IPS-18c (cell line): ENCODE data around the gene TAB2.

Experiments
- H3K4me3 ChIP-seq: 2 replicates; pipeline ENCODE4 v1.7.0; 2013; ENCODE audit warnings: low read depth, mild to moderate bottlenecking, low read length, moderate library complexity; ENCODE audit not compliant: insufficient read depth
- H3K9me3 ChIP-seq: one replicate; pipeline ENCODE4 v1.6.1; 2013; ENCODE audit warnings: mild to moderate bottlenecking, low read length, moderate library complexity; ENCODE audit not compliant: control insufficient read depth, insufficient read depth

Gene TAB2, protein sequence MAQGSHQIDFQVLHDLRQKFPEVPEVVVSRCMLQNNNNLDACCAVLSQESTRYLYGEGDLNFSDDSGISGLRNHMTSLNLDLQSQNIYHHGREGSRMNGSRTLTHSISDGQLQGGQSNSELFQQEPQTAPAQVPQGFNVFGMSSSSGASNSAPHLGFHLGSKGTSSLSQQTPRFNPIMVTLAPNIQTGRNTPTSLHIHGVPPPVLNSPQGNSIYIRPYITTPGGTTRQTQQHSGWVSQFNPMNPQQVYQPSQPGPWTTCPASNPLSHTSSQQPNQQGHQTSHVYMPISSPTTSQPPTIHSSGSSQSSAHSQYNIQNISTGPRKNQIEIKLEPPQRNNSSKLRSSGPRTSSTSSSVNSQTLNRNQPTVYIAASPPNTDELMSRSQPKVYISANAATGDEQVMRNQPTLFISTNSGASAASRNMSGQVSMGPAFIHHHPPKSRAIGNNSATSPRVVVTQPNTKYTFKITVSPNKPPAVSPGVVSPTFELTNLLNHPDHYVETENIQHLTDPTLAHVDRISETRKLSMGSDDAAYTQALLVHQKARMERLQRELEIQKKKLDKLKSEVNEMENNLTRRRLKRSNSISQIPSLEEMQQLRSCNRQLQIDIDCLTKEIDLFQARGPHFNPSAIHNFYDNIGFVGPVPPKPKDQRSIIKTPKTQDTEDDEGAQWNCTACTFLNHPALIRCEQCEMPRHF

DNA sequence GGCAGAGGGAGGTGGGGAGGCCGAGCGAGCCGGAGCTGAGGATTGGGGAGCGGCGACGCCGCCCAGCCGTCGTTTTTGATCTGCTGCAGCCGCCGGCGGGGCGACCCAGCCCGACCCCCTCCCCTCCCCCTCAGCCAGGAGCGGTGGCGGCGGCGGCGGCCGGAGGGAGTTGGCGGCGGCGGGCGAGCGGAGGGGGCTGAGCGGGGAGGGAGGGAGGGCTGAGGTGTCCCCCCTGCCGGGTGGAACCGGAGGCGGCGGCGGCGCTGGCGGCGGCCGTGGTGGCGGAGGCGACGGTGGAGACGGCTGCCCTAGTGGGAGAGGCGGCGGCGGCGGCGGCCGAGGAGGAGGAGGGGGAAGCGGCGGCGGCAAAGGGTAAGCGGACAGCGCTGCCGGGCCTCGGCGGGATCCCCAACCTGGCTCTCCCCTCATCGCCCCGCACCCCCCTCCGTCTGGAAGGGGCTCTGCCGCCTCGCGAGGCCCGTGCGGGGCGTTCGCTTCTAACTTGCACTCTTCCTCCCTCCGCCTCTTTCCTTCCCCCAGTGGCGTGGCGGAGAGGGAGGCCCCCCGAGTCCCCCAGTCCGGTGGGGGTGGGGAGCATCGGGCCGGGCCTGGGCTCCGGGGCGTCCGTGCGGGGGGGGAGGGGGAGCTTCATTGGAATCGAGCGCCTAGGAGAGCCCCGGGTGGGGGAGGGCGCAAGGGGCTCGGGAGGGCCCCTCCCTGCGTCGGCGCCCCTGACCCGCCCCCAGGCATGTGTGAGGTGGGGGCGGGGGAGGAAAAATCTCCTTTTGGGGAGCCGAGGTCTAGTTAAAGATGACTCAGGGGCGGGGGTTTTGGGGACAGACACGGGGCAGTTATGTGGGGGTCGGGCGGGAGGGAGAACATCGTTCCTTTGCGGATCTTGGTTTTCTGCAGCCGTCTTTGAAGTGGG, at the start of gene TAB2:
TAB2 (plus strand) TSS at position 69 of the 928 bp plus-strand sequence. CDS start 52,286 bp downstream, outside the sequence.
- no peaks in the 10 kb centered on the region for H3K9me3 ChIP-seq

DNA sequence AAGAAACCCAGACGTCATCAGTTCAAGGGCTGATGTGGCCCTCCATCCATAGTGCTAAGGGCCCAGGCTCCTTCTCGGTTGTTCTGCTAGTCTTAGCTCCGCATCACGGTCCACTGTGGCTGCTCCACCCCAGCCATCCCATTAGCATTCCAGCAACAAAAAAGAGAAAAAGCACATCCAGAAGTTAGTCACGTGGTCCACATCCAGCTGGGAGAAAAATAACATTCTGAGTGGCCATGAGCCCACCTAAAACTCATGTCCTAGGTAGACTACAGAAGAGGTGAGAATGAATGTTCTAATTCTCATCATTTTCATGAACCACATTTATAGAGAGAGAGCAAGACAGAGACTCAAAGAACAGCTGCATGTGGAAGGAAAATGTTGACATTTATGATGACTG, 49.4 kb upstream of the TAB2 start:
- H3K4me3 ChIP-seq = no peak overlapping the region
- no peaks in the 10 kb centered on the region for H3K9me3 ChIP-seq

More for the DNA sequence above, at the start of gene TAB2:
- peak within 1 kb of the TSS; percentile 87 for H3K4me3 ChIP-seq

DNA sequence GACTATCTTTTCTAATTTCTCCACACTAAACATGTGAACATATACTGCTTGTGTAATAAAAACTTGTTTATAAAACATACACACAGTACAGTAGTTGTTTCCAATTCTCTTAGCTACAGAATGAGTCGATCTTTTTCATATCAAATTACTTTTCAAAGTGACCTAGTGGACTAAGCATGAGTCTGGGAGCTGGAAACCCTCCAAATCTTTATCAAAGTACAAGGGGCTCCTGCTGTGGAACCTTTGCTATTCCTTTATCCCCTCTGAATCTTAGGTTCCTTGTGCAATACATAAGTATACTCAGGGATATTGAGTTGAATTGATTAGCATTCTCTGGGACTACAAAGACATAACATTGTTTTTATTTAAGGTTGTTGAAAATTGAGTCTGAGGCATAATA, 48.7 kb upstream of the TAB2 start:
- no peak overlapping the region for H3K4me3 ChIP-seq
- H3K9me3 ChIP-seq = no peaks in the 10 kb centered on the region

DNA sequence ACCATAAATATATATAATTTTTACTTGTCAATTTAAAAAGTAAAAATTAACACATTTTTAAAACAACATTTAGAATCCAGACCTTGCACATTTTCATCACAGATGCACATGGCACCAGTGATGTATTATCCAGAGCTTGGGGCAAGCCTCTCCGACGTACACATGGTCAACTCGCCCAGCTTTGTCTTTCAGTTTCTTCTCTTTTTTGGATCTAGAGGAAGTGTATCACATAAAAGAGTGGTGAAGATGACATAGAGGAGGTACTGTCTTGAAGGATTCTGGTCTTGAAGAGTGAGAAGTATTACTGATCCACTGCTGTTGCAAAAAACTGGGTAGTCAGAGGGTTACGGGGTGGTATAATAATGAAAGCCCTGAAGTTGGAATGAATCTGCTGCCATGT, 46.9 kb upstream of the TAB2 start:
- no peaks in the 10 kb centered on the region for H3K9me3 ChIP-seq
- no peak overlapping the region for H3K4me3 ChIP-seq

DNA sequence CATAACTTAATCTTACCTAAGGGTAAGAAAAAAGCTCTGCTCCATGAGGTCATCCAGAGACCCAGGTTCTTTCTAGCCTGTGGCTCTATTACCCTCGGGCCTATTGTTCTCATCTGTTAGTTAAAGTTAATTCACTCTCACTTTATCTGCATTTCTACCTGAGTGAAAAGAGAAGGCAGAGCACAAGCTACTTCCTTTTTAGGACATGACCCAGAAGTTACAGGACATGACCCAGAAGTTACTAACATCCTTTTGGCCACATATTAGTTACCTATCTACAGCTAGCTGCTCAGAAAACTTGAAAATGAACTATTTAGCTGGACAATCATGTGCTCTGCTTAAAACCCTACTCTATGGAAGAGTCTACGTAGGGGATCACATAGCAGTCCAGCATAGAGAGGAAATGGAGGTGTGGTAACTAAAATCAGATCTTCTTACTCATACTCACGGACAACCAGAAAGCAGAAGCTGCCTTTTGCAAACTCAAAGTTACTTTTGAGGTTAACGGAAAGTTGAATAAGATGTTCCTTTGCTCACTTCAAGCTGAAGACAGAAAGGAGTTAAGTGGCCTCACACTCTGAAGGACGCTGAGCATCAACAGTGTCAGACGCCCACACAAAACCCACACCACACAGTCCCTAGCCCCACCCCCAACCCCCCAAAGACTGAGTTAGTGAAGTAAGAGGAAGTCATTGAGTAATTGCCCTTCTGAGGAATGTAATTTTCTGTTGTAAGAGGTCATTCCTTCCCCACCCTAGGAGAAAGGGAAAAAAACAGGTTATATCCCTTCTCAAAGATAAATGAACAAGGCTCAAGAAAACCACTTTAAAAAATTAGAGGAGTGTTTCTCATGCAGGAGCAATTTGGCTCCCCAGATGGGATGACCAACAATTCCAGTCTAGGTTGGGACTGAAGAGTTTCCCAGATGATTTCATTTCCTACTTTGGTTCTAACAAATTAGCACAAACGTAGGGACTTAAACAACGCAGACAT, 45.9 kb upstream of the TAB2 start:
- no peak overlapping the region for H3K4me3 ChIP-seq
- no peaks in the 10 kb centered on the region for H3K9me3 ChIP-seq

DNA sequence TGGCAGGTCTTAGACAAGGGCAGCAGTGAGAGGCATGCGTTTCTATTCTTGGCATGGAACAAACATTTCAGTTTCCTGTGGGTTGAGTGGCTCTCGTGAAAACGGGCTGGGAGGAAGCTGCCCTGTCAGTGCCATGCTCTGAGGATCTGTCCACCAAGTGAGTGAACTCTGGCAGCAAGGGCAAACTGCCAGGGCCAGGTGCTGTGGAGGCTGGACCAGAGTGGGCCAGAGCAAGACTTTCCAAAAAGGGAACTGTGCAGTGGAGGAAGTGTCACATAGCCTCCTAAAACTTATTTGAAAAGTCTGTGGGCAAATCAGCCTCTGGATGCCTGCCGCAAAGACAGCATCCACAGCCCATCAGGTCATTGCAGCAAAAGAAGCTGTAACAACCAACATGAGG, 44.2 kb upstream of the TAB2 start:
- H3K4me3 ChIP-seq = no peak overlapping the region

DNA sequence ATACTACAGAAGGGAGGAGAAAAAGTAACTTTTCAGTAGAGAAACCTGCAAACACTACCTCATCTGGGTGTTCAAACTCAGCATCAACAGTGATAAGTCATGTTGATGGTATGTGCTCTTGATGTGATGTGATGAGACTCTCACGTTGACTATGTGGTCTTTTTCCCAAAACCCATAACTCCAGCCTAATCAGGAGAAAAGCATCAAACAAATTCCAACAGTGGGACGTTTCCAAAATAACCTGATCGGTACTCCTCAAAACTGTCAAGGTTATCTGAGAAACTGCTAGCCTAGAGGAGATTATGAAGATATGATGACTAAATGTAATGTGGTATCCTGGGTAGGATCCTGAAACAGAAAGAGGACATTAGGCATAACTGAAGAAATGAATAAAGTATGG, 41.9 kb upstream of the TAB2 start:
- Histone ChIP-seq H3K4me3 (no peak overlapping the region), H3K9me3 (no peaks in the 10 kb centered on the region)

More for the DNA sequence above, 44.2 kb upstream of the TAB2 start:
- H3K9me3 ChIP-seq = no peaks in the 10 kb centered on the region

DNA sequence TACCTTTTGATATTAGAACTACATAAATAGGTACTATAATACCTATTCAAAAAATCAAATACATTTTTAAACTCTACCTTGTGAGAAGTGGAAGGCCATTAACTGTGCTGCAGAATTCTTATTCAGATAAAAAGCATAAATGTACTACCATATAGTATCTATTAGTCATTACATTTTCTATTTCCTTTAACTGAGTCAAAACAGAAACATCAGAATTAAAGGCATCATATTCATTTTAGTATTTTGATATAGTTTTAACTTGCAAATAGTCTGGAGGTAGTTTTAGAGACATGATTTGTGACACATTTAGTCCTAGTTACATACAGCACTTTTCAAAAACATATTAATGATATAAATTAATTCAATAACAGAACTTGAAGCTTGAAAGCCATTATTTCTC, 39.9 kb upstream of the TAB2 start:
- no peak overlapping the region for H3K4me3 ChIP-seq
- H3K9me3 ChIP-seq = no peaks in the 10 kb centered on the region

DNA sequence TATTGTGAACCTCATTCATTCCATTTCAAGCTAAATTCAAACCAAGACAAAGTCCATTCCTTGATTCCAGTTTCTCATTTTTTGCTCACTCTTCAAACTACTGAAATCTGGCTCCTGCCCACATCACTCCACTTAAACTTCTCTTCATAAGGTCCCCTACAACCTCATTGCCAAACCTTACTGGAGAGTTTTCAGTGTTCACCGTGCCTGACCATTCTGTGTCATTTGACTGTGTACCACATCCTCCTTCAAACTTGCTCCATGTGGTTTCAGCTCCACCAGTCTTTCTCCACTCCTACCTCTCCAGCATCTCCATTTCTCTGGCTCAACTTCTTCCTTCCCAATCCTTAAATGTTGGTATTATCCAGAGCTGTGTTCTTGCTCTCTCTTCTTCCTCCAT, 38.5 kb upstream of the TAB2 start:
- Histone ChIP-seq H3K4me3 (no peak overlapping the region), H3K9me3 (no peaks in the 10 kb centered on the region)

DNA sequence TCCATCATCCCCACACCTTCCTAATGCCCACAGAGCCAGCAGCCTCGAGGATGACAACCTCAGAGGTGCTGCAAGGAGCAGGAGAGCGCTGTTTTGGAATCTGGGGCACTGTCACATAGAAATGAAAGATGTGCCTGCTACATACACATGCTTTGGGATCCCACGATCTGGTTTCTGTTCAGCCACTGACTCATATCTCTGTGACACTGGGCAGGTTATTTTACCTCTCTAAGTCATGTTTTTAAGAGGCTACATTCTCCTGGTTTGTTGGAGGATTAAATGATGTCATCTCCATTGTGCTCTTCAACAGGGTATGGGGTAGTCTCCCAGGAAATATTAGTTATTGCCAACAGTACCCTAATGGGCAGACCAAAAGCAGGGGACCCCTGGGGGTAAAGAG, 32.6 kb upstream of the TAB2 start:
- no peak overlapping the region for H3K4me3 ChIP-seq

DNA sequence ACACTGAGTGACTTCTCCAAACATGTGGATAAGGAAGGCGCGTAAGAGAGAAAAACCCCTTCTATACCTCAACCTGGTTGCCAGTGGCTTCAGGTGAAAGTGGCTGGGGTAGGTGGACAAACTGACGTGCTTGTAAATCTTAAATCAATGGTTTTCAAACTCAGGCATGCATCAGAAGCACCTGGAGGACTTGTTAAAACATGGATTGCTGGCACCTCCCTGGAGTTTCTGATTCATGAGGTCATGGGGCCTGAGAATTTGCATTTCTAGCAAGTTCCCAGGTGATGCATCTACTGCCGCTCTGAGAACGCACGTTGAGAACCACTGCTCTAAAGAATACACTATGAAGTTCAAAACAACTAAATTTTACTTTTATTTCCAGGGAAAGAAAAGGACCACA, 31.9 kb upstream of the TAB2 start:
- Histone ChIP-seq H3K9me3 (no peaks in the 10 kb centered on the region), H3K4me3 (no peak overlapping the region)

More for the DNA sequence above, 32.6 kb upstream of the TAB2 start:
- H3K9me3 ChIP-seq = no peaks in the 10 kb centered on the region

DNA sequence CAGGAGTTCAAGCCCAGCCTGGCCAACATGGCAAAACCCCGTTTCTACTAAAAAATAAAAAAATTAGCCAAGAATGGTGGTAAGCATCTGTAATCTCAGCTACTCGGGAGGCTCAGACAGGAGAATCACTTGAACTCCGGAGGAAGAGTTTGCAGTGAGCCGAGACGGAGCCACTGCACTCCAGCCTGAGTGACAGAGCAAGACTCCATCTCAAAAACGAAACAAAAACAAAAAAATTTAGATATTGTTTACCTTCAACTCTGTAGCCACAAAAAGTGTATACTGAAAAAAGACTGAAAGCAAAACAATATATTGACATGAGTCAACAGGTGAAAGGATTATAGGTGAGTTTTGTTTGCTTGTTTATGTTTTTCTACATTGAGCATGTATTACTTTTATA, 30.6 kb upstream of the TAB2 start:
- Histone ChIP-seq H3K9me3 (no peaks in the 10 kb centered on the region), H3K4me3 (no peak overlapping the region)

DNA sequence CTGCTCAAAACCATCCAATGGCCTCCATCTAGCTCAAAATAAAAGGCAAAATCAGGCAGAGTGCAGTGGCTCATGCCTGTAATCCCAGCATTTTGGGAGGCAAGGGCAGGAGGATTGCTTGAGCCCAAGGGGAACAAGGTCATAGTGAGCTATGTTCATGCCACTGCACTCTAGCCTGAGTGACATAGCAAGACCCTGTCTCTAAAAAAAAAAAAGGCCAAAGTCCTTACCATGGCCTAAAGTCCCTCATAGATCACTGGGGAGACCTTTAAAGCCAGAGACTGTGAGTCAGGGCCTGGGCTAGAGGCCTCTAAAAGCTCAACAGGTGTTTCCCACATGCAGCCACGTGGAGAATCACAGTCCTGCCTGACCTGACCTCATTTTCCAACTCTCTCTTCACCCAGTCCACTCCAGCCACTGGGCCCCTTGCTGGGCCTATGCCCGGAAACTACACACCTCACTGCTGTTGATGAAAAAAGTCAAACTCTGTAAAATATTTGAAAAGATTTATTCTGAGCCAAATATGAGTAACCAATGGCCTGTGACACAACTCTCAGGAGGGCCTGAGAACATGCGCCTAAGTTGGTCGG, 28.2 kb upstream of the TAB2 start:
- no peak overlapping the region for H3K4me3 ChIP-seq
- H3K9me3 ChIP-seq = no peaks in the 10 kb centered on the region

DNA sequence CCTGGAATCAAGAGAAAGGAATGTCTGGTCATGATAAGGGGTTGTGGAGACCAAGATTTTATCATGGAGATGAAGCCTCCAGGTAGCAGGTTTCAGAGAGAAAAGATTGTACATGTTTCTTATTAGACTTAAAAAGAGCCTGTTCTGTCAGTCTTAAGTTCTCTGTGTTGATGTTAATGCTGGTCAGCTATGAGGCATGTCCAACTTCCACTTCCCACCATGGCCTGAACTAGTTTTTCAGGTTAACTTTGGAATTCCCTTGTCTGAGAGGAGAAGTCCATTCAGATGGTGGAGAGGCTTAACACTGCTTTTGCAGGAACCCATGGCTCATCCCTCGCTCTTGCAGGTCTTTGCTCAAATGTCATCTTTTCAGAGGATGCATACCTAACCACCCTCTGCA, 27.5 kb upstream of the TAB2 start:
- Histone ChIP-seq H3K4me3 (no peak overlapping the region), H3K9me3 (no peaks in the 10 kb centered on the region)

DNA sequence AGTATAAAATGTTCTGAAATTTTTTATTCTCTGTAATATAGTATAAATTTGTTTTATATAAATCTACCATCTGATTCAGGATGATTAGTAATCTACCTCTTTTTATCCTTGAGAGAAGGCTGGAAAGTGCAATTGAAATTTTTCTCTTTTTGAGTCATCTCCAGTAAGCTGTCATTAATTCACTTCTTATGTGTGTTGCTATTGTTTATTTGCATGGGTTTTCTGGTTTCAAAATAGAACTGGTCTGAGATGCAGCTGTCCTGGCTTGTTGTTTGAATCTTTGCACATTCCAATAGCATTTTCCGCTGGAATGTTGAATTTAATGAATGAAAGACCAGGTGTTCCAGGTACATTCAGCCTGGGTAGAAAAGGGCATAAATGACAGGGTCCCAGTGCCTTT, 24.3 kb upstream of the TAB2 start:
- no peaks in the 10 kb centered on the region for H3K9me3 ChIP-seq
- no peak overlapping the region for H3K4me3 ChIP-seq

DNA sequence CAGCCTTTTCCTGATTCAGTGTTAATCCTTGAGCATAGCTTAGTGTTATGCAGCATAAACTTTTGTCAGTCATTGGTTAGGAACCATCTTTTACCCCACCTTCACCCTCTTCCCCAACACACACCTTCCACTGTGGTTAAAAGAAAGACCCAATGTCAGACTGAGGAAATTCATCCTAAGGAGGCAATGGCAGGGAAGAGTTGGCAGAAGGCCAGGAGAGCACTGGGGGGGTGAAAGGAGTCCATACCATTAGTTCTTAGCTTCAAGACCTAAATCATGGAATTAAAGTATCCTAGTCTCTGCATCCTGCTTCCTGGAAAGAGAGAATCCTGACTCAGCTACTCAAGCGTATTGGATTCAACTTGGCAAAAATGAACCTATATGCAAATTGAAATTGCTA, 16.9 kb upstream of the TAB2 start:
- no peaks in the 10 kb centered on the region for H3K9me3 ChIP-seq
- H3K4me3 ChIP-seq = no peak overlapping the region
